HUES64 (cell line): ENCODE data around the gene INTS2.

Source experiments
- H3K27ac ChIP-seq: 2 replicates; pipeline ENCODE4 v1.7.0; 2013; ENCODE audit warnings: low read depth, low read length, inconsistent platforms
- H3K27me3 ChIP-seq: 2 replicates; pipeline ENCODE4 v1.6.1; 2013; ENCODE audit warnings: mild to moderate bottlenecking, low read length; ENCODE audit not compliant: insufficient read depth
- H3K36me3 ChIP-seq: 2 replicates; pipeline ENCODE4 v1.6.1; 2013; ENCODE audit warnings: mild to moderate bottlenecking, low read length; ENCODE audit not compliant: insufficient read depth
- H3K4me1 ChIP-seq: 2 replicates; pipeline ENCODE4 v1.6.1; 2013; ENCODE audit warnings: mild to moderate bottlenecking, low read length, moderate library complexity; ENCODE audit not compliant: insufficient read depth
- H3K4me3 ChIP-seq: 2 replicates; pipeline ENCODE4 v1.5.1; 2013; ENCODE audit warnings: mild to moderate bottlenecking, low read length, moderate library complexity
- H3K9ac ChIP-seq: 2 replicates; pipeline ENCODE4 v1.6.1; 2013; ENCODE audit warnings: mild to moderate bottlenecking, low read depth, low read length
- H3K9me3 ChIP-seq: 2 replicates; pipeline ENCODE4 v1.6.1; 2013; ENCODE audit warnings: low read depth, low read length; ENCODE audit not compliant: insufficient read depth
- WGBS: fragments of 150-250, 120-280 bp; methylation state at CpG from one replicate; pipeline ENCODE4 v1.1.7; 2013; ENCODE audit warnings: missing lambda C conversion rate; 5-methylcytosine and 5-hydroxymethylcytosine counted together

Gene INTS2

DNA sequence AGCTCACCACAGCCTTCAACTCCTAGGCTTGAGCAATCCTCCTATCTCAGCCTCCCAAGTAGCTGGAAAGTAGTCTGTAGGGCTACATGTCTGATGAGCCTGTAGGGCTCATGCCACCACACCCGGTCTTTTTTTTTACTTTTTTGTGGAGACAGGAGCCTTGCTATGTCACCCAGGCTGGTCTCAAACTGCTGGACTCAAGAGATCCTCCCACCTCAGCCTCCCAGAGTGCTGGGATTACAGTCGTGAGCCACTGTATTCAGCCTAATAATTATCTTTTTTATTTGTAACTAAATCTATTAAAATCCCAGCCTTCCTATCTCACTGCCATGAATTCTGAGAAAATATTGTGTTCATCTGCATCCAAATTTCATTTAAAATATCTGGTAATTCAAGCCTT lies 79.5 kb downstream of the INTS2 start:
- H3K4me3 ChIP-seq = no peak overlapping the region
- no peaks in the 10 kb centered on the region for H3K27me3 ChIP-seq
- no peak overlapping the region for H3K27ac ChIP-seq
- WGBS = 84% methylated on average over 2 of the region's 2 CpGs
- H3K36me3 ChIP-seq = peaks cover 80% of the 10 kb centered on the region
- no peak overlapping the region for H3K9ac ChIP-seq
- H3K9me3 ChIP-seq = no peaks in the 10 kb centered on the region
- H3K4me1 ChIP-seq = no peaks in the 10 kb centered on the region

DNA sequence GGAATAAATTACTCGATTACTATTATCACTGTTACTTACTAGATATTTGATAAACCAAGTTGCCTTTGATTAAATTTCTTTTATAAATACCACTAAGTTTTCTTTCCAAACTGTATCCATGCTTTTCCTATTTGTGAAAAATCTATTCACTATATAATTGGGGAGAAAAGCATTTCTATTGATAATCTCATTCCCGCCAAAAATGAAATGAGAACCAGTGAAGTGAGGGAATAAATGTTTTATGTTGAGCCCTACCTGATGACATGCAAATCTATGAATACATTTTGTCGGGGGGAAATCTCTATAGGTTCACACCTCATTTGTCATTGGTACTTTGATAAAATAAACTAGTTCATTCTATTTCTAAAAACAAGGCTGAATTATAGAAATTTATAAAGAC lies 80.1 kb downstream of the INTS2 start:
- WGBS = 100% methylated on average over 1 of the region's 3 CpGs
- H3K27me3 ChIP-seq = no peaks in the 10 kb centered on the region
- no peak overlapping the region for H3K27ac ChIP-seq
- H3K9me3 ChIP-seq = no peaks in the 10 kb centered on the region
- no peak overlapping the region for H3K9ac ChIP-seq
- no peaks in the 10 kb centered on the region for H3K4me1 ChIP-seq
- peaks cover 80% of the 10 kb centered on the region for H3K36me3 ChIP-seq
- H3K4me3 ChIP-seq = no peak overlapping the region

DNA sequence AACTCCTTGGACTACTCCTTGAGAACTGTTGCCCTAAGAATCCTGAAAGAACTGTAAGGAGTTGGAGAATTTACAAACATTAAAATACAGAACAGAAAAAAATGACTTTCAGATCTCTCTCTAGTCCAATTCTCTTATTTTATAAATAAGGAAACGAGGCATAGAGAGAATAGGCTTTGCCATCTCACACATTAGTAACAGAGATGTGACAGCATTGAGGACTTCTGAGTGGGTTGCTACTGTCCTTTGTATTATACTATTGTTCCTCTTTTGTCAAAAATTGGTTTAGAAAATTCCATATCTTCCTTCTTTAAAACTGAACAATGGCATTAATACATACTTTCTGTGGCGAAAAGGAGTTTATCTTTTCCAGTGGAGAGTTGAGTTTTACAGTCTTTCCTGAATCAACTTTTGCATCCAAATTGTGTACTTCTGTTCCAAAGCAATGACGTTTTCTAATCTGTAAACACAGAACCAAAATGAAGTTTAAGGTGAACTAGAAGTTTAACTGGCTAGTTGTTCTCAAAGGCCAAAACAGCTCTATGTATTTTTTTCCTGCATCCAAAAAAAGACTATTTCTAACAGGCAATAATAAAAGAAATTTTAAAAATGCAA lies 80.9 kb downstream of the INTS2 start:
- Histone ChIP-seq H3K9me3 (no peaks in the 10 kb centered on the region), H3K27me3 (no peaks in the 10 kb centered on the region), H3K36me3 (peaks cover 80% of the 10 kb centered on the region), H3K9ac (no peak overlapping the region), H3K27ac (no peak overlapping the region), H3K4me1 (no peaks in the 10 kb centered on the region), H3K4me3 (no peak overlapping the region)
- 96% methylated on average over 2 of the region's 3 CpGs for WGBS

DNA sequence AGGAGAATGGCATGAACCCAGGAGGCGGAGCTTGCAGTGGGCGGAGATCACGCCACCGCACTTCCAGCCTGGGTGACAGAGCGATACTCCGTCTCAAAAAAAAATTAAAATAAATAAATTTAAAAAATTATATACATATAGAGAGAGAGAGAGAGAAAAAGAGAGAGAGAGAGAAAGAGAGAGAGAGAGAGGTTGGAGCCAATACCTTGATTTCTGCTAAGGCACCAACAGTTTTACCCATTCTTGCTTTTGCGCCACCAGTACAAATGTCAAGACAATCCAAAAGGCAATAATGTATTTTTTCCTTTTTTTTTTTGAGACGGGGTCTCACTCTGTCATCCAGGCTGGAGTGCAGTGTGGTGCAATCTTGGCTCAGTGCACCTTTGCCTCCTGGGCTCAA lies 81.7 kb downstream of the INTS2 start:
- H3K36me3 ChIP-seq = peaks cover 80% of the 10 kb centered on the region
- no peak overlapping the region for H3K27ac ChIP-seq
- WGBS = 92% methylated on average over 4 of the region's 8 CpGs
- H3K9me3 ChIP-seq = no peaks in the 10 kb centered on the region
- H3K4me3 ChIP-seq = no peak overlapping the region
- no peaks in the 10 kb centered on the region for H3K27me3 ChIP-seq
- H3K9ac ChIP-seq = no peak overlapping the region
- H3K4me1 ChIP-seq = no peaks in the 10 kb centered on the region

DNA sequence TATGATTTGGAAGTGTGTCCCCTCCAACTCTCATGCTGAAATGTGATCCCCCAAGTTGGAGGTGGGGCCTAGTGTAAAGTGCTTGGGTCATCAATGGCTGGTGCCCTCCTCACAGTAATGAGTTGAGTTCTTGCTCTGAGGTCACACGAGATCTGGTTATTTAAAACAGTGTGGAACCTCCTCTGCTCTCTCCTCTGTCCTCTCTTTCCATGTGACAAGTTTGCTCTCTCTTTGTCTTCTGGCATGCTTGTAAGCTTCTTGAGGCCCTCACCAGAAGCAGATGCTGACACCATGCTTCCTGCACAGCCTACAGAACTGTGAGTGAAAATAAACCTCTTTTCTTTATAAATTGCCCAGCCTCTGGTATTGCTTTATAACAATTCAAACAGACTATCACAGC lies 84.3 kb downstream of the INTS2 start:
- no peak overlapping the region for H3K9ac ChIP-seq
- peaks cover 80% of the 10 kb centered on the region for H3K36me3 ChIP-seq
- no peaks in the 10 kb centered on the region for H3K27me3 ChIP-seq
- no peak overlapping the region for H3K4me3 ChIP-seq
- no peaks in the 10 kb centered on the region for H3K9me3 ChIP-seq
- WGBS = 92% methylated on average over 1 of the region's 1 CpG
- H3K4me1 ChIP-seq = no peaks in the 10 kb centered on the region
- no peak overlapping the region for H3K27ac ChIP-seq

DNA sequence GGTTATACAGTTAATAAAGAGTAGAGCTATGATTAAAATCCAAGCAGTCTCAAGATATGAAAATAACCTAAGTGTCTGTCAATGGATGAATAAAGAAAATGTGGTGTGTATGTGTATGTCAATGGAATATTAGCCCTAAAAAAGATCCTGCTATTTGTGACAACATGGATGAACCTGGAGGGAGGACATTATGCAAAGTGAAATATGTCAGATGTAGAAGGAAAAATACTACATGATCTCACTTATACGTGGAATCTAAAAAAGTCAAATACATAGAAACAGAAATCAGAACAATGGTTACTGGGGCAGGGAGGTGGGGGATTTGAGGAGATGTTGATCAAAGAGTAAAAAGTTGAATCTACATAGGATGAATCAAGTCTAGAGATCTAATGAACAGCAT lies 84.9 kb downstream of the INTS2 start:
- Histone ChIP-seq H3K27ac (no peak overlapping the region), H3K9me3 (no peaks in the 10 kb centered on the region), H3K4me1 (no peaks in the 10 kb centered on the region), H3K9ac (no peak overlapping the region), H3K36me3 (peaks cover 75% of the 10 kb centered on the region), H3K27me3 (no peaks in the 10 kb centered on the region), H3K4me3 (no peak overlapping the region)
- WGBS = no CpG with 5 or more reads among the region's 1 CpG

DNA sequence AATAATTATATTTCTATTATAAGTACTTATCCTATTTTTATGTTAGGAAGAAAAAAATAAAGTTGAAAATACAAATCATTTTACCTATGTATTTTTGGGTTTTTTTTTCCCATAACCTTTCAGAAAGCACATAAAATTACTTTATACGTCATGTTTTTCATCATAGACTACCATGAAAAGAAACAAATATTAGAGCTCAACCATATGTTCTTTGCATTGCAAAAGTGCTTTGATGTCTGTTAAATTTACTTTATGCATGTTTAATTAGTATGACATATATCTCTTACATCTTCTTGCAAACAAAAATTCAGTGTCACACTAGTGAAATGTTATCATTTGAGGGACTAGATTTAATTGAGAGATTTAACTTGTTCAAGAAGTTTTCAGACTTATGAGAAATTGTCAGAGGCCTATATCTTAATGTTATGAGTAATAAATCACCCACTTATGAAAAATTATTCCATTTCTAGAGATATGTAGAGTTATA lies 88.4 kb downstream of the INTS2 start:
- no peaks in the 10 kb centered on the region for H3K27me3 ChIP-seq
- 100% methylated on average over 1 of the region's 1 CpG for WGBS
- H3K9me3 ChIP-seq = no peaks in the 10 kb centered on the region
- no peak overlapping the region for H3K27ac ChIP-seq
- peaks cover 56% of the 10 kb centered on the region for H3K36me3 ChIP-seq
- H3K4me1 ChIP-seq = no peaks in the 10 kb centered on the region
- H3K4me3 ChIP-seq = no peak overlapping the region
- H3K9ac ChIP-seq = no peak overlapping the region

DNA sequence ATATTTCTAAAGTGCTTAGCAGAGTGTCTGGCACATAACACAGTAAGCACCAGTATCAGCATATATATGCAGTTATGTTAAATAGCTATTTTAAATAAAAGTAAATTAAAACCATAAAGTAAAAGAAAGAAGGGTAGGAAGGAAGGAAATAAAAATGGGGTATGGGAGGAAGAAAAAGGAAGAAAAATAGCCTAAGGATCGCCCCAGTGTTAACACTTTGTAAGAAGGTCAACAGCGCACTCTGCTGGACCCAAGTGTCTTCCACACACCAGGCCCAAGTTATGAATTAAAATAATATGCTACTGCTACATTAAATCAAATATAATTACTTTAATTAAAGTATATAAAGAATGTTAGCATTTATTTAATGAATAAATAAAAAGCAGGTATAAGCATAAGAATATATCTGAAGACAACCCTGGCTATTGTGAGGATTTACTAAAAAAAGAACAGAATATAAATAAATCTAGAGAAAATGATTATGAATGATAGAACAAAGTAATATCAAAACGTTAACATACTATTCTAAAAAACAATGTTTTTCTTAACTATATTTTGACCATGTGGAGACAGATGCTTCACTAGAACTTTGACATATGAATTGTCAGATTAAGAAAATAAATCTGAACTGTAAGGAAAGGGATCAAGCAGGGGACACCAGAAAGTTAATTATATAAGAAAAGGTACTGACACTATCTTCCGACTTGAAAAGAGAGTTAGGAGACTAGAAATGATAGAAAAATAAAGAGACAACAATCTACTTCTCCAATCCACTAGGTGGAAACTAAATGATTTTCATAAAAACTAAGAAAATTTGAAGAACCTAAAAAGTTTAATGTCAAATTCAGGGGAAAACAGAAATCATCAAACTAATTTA lies 90.4 kb downstream of the INTS2 start:
- Histone ChIP-seq H3K27ac (no peak overlapping the region), H3K9me3 (no peaks in the 10 kb centered on the region), H3K27me3 (no peaks in the 10 kb centered on the region), H3K9ac (no peak overlapping the region), H3K4me3 (no peak overlapping the region), H3K36me3 (peaks cover 46% of the 10 kb centered on the region), H3K4me1 (peaks cover 5% of the 10 kb centered on the region)
- WGBS = 83% methylated on average over 2 of the region's 4 CpGs

DNA sequence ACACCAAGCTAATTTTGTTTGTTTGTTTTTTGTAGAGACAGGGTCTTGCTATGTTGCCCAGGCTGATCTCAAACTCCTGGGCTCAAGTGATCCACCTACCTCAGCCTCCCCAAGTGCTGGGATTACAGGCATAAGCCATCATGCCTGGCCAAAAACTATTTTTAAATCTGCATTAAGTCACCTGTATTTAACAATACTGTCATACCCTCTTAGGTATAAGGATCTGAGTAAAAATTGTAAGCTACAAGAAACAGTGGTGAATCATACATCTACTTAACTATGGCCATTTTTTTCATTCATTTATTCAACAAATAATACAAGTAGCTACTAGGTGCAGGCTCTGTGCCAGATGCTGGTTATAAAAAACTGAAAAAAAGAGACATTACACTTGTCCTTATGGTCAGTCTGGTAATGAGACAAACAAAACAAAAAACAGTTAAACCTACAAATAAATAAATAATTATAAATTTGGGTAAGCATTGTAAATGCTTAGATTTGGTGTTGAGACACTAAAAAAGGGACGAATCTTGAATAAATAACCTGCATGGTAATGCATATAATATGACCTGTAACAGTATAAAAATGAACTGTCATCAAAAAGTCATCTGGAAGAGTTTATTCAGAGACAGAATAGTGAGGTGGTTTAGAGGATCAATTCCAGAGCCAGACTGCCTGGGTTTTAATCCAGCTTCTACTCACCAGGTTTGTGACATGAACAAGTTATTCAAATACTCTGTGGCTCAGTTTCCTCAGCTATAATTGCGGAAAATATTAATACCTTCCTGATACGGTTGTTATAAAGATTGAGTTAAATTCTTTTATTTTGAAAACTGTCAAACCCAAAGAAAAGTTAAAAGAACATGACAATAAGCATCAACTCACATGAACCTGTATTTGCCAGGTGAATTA lies 91.3 kb downstream of the INTS2 start:
- no peak overlapping the region for H3K27ac ChIP-seq
- no peaks in the 10 kb centered on the region for H3K27me3 ChIP-seq
- WGBS = 91% methylated on average over 3 of the region's 3 CpGs
- no peaks in the 10 kb centered on the region for H3K9me3 ChIP-seq
- no peak overlapping the region for H3K4me3 ChIP-seq
- H3K9ac ChIP-seq = no peak overlapping the region
- H3K36me3 ChIP-seq = peaks cover 37% of the 10 kb centered on the region
- H3K4me1 ChIP-seq = peaks cover 5% of the 10 kb centered on the region

DNA sequence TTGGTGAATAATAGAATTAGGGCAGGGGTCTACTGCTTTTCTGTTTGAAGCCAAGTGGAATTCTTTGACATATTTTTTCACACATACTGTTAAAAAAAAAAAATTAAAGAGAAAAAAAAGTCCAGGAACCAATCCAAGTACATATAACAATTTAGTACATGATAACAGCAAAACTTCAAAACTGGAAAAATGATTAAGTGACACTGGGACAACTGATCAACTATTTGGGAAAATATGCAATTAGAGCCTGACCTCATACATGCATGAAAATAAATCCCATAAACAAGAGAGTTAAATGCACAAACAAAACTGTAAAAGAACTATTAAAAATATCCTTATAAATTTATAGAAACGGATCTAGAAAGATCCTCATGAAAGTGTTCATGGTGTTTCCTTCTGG lies 92.2 kb downstream of the INTS2 start:
- peaks cover 5% of the 10 kb centered on the region for H3K4me1 ChIP-seq
- no peak overlapping the region for H3K9ac ChIP-seq
- peaks cover 36% of the 10 kb centered on the region for H3K36me3 ChIP-seq
- 100% methylated on average over 1 of the region's 1 CpG for WGBS
- no peak overlapping the region for H3K4me3 ChIP-seq
- H3K27me3 ChIP-seq = no peaks in the 10 kb centered on the region
- H3K9me3 ChIP-seq = no peaks in the 10 kb centered on the region
- no peak overlapping the region for H3K27ac ChIP-seq

DNA sequence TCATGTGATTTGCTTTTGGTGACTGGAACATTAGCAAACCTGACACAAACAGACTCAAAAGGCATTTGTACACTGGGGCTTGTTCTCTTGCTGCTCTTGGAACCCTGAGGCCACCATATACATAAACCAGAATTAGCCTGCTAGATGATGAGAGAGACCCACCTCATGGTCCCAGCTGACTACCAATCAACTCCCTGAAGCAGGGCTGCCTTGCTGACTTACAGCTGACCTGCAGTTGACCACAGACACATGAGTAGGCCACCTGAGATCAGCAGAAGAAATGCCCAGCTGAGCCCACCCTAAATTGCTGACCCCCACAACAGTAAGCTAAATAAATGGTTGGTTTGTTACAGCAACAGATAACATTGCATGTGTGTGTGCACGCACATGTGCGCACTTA lies 93.2 kb downstream of the INTS2 start:
- Histone ChIP-seq H3K36me3 (peaks cover 36% of the 10 kb centered on the region), H3K4me3 (no peak overlapping the region), H3K27me3 (no peaks in the 10 kb centered on the region), H3K9ac (no peak overlapping the region), H3K9me3 (no peaks in the 10 kb centered on the region), H3K4me1 (peaks cover 5% of the 10 kb centered on the region), H3K27ac (no peak overlapping the region)
- WGBS = 100% methylated on average over 2 of the region's 2 CpGs
